ENCODE measurements around the gene CD6.

DNA sequence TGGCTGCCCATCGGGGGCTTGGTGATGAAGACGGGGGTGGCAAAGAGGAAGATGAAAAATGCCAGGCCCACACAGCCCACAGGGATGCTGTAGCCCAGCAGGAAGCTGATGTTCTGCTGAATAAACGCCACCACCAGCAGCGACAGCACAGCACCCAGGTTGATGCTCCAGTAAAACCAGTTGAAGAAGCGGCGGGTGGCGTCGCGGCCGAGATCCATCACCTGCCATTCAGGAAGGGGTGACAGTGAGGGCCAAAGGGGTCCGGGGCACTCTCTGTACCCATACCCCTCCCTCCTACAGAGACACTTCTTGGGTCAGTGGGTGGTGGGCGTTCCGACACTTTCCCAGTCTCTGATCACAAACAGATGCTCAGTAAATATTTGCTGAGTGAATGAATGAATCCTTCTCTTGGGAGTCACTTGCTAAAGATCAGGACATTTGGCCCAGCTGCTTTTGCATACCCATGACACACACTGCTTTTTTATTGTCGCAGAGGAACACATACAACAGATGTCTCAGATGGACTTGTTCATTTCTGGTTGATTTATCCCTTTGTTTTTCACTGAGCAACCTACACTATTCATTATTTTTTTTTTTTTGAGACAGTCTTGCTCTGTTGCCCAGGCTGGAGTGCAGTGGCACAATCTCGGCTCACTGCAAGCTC is 24.7 kb upstream of the CD6 start:
- no peak for TF ChIP-seq REST (IDR thresholded peaks at IDR 0.05; ENCODE audit: insufficient read depth in 1 of 2, low read depth in 2 of 2, low read length in 2 of 2)
- no peak for TF ChIP-seq POLR2AphosphoS5 (IDR thresholded peaks at IDR 0.05; ENCODE audit: low read depth, low read length)

Measured in PFSK-1 (cell line).